Measurements from ENCODE around the gene C17orf100.

C17orf100 gene

DNA sequence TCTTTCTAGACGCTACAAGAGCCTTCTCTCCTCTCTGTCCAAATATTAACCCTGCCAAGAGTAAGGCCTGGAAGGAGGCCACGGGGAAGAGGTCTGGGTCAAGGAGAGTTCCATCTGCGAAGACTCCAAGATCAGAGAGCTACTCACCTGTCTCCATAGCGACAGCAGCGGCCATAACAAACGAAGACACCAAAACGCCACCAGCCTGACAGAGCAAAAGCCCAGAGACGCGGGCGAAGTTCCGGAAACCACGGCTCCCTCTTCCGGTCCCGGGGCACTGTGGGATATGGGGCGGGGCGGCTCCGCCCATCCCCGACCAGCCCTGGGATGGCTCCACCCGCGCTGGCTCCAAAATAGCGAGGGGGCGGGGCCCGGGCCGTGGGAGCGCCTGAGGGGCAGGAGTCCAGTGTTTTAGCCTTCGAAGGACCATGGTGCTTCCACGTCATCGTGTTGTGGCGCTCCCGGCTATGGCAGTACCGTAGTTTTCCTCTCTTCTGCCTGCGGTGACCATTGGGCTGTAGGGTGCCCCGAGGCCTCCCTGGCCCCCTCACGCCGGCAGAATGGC lies at the start of gene C17orf100, which contains the start of gene MED31:
Gene C17orf100 (plus strand): TSS at position 409 of the 565 bp plus-strand sequence. CDS start 152 bp downstream, at position 561.
Gene MED31 (minus strand): TSS at position 252 of the 565 bp plus-strand sequence. CDS start 77 bp downstream, at position 175.
- no peak for TF ChIP-seq CTCF (conservative IDR thresholded peaks at IDR 0.05; ENCODE audit: low read depth, low read length)
- peak; percentile 89 for DNase-seq (ENCODE audit: low read depth)
- H3K4me3 ChIP-seq (ENCODE audit: low read depth, low read length): peak within 1 kb of the TSS; percentile 67

DNA sequence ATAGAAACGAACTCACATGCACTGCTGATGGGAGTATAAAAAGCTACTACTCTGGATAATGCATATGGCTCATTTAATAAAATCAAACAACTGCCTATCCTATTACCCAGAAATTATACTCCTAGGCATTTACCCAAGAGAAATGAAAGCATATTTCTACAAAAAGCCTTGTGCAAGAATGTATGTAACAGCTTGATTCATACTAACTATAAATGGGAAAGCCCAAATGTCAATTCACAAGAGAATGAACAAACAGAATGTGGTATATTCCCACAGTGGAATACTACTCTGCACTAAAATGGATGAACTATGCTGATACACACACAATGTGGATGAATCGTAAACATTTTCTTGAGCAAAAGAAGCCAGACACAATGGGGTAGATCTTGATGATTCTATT lies 49.4 kb upstream of the C17orf100 start:
- H3K4me3 ChIP-seq (ENCODE audit: low read depth, low read length): no peak overlapping the region
- no peak for TF ChIP-seq CTCF (conservative IDR thresholded peaks at IDR 0.05; ENCODE audit: low read depth, low read length)
- DNase-seq (ENCODE audit: low read depth): no peak

GRCh38 chr17:6603744-6604325 lies 47.7 kb upstream of the C17orf100 start:
- no peak for TF ChIP-seq CTCF (conservative IDR thresholded peaks at IDR 0.05; ENCODE audit: low read depth, low read length)
- peak; percentile 63 for DNase-seq (ENCODE audit: low read depth)
- H3K4me3 ChIP-seq (ENCODE audit: low read depth, low read length): no peak overlapping the region

GRCh38 chr17:6605142-6605541 lies 46.4 kb upstream of the C17orf100 start:
- DNase-seq (ENCODE audit: low read depth): no peak
- no peak for TF ChIP-seq CTCF (conservative IDR thresholded peaks at IDR 0.05; ENCODE audit: low read depth, low read length)
- H3K4me3 ChIP-seq (ENCODE audit: low read depth, low read length): no peak overlapping the region

GRCh38 chr17:6608321-6608720 lies 43.2 kb upstream of the C17orf100 start:
- no peak for DNase-seq (ENCODE audit: low read depth)
- no peak overlapping the region for H3K4me3 ChIP-seq (ENCODE audit: low read depth, low read length)
- no peak for TF ChIP-seq CTCF (conservative IDR thresholded peaks at IDR 0.05; ENCODE audit: low read depth, low read length)

GRCh38 chr17:6610011-6610410 lies 41.6 kb upstream of the C17orf100 start:
- no peak overlapping the region for H3K4me3 ChIP-seq (ENCODE audit: low read depth, low read length)
- DNase-seq (ENCODE audit: low read depth): no peak
- TF ChIP-seq CTCF (conservative IDR thresholded peaks at IDR 0.05; ENCODE audit: low read depth, low read length): no peak

DNA sequence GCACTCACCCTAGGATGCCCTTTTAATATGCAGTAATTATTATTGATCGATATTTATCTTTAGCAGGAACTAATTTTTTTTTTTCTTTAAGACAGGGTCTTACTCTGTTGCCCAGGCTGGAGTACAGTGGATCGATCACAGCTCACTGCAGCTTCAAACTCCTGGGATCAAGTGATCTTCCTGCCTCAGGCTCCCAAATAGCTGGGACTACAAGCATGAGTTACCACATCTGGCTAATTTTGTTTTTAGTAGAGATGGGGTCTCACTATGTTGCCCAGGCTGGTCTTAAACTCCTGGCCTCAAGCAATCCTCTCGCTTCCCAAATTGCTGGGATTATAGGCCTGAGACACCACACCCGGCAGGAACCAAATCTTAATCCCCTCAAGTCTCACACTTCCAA lies 40.3 kb upstream of the C17orf100 start:
- no peak for TF ChIP-seq CTCF (conservative IDR thresholded peaks at IDR 0.05; ENCODE audit: low read depth, low read length)
- no peak for DNase-seq (ENCODE audit: low read depth)
- H3K4me3 ChIP-seq (ENCODE audit: low read depth, low read length): no peak overlapping the region
